IMR-90 (cell line): ENCODE data around the gene ARHGEF39. TPM values are rescaled to one million over a fixed set of nuclear protein-coding genes. Genes with fewer than 3 reads are reported as not detected.

Experiments
- ATAC-seq: fragments of 200-7000 bp; cut with Tn5 transposase; 2 replicates; pipeline ENCODE4 v1.9.1; 2020; ENCODE audit warnings: low read depth, mild to moderate bottlenecking, moderate library complexity
- BruUV-seq: library from RNA; stranded (reverse); fragments of 400-500 nt; replicated peaks from 2 replicates; lab custom pipeline; 2021; lab: Mats Ljungman, UMichigan
- CTCF ChIA-PET: fragments of 300-600 bp; formaldehyde crosslinking; extraction: SDS; loops from one replicate; lab custom pipeline; 2021; ENCODE audit warnings: antibody characterized with exemption; lab: Yijun Ruan, JAX
- POLR2A ChIA-PET: fragments of 300-600 bp; sonication (Branson Sonifier 250); formaldehyde crosslinking; loops from one replicate; lab custom pipeline; 2022; ENCODE audit warnings: antibody characterized with exemption; ENCODE audit not compliant: unreplicated experiment; lab: Charles Lee
- DNase-seq: peaks from one replicate; pipeline ENCODE4 v3.0.0; 2013
- H2AFZ ChIP-seq: replicated peaks from 2 replicates; pipeline ENCODE3; 2013; ENCODE audit warnings: low read length, mild to moderate bottlenecking; ENCODE audit not compliant: poor library complexity
- H2AK5ac ChIP-seq: 2 replicates; pipeline ENCODE4 v1.6.1; 2013; ENCODE audit warnings: low read depth, low read length, inconsistent platforms
- H2AK9ac ChIP-seq: replicated peaks from 2 replicates; pipeline ENCODE3; 2013; ENCODE audit warnings: mild to moderate bottlenecking, low read depth, low read length, moderate library complexity; ENCODE audit not compliant: poor library complexity
- H2BK120ac ChIP-seq: 2 replicates; pipeline ENCODE4 v1.6.1; 2013; ENCODE audit warnings: low read depth, low read length, inconsistent platforms
- H2BK15ac ChIP-seq: 3 replicates; pipeline ENCODE4 v1.6.1; 2013; ENCODE audit warnings: low read depth, low read length, inconsistent platforms
- H2BK20ac ChIP-seq: 2 replicates; pipeline ENCODE4 v1.6.1; 2013; ENCODE audit warnings: low read depth, mild to moderate bottlenecking, inconsistent platforms, low read length, moderate library complexity
- H2BK5ac ChIP-seq: 2 replicates; pipeline ENCODE4 v1.6.1; 2013; ENCODE audit warnings: mild to moderate bottlenecking, low read depth, low read length, inconsistent platforms; ENCODE audit not compliant: poor library complexity, severe bottlenecking
- H3K14ac ChIP-seq: replicated peaks from 2 replicates; pipeline ENCODE4 v1.6.1; 2013; ENCODE audit warnings: low read depth, low read length, inconsistent platforms
- H3K18ac ChIP-seq: 2 replicates; pipeline ENCODE4 v1.6.1; 2013; ENCODE audit warnings: low read depth, low read length, control low read depth
- H3K23ac ChIP-seq: 2 replicates; pipeline ENCODE4 v1.6.1; 2013; ENCODE audit warnings: low read depth, low read length, inconsistent platforms
- H3K27ac ChIP-seq: 2 replicates; pipeline ENCODE4 v1.5.1; 2013; ENCODE audit warnings: mild to moderate bottlenecking, control low read depth, low read length; ENCODE audit not compliant: insufficient read depth
- H3K27me3 ChIP-seq: 2 replicates; pipeline ENCODE4 v1.6.1; 2013; ENCODE audit warnings: low read length; ENCODE audit not compliant: control insufficient read depth, insufficient read depth
- H3K36me3 ChIP-seq: 2 replicates; pipeline ENCODE4 v1.6.1; 2013; ENCODE audit warnings: low read length, mixed read lengths; ENCODE audit not compliant: control insufficient read depth, insufficient read depth
- H3K4ac ChIP-seq: 2 replicates; pipeline ENCODE4 v1.6.1; 2013; ENCODE audit warnings: low read depth, low read length, inconsistent platforms
- H3K4me1 ChIP-seq: 2 replicates; pipeline ENCODE4 v1.6.1; 2013; ENCODE audit warnings: low read length, mixed read lengths; ENCODE audit not compliant: control insufficient read depth, insufficient read depth
- H3K4me2 ChIP-seq: 2 replicates; pipeline ENCODE4 v1.6.1; 2013; ENCODE audit warnings: low read depth, mild to moderate bottlenecking, control low read depth, low read length, moderate library complexity
- H3K4me3 ChIP-seq: 2 replicates; pipeline ENCODE4 v1.5.1; 2013; ENCODE audit warnings: low read depth, mild to moderate bottlenecking, control low read depth, low read length, moderate library complexity; ENCODE audit not compliant: insufficient read depth
- H3K56ac ChIP-seq: 2 replicates; pipeline ENCODE4 v1.6.1; 2013; ENCODE audit warnings: low read length, inconsistent platforms; ENCODE audit not compliant: insufficient read depth; ENCODE audit errors: extremely low read depth
- H3K79me1 ChIP-seq, 2 experiments: 2 replicates each; pipeline ENCODE4 v1.6.1; 2013; ENCODE audit warnings: low read length in 2 of 2, inconsistent platforms in 1 of 2, low read depth in 1 of 2
- H3K9ac ChIP-seq: 2 replicates; pipeline ENCODE4 v1.6.1; 2013; ENCODE audit warnings: low read depth, low read length, control low read depth
- H3K9me1 ChIP-seq: 2 replicates; pipeline ENCODE4 v1.6.1; 2013; ENCODE audit warnings: low read length, inconsistent platforms; ENCODE audit not compliant: insufficient read depth
- H3K9me3 ChIP-seq: 2 replicates; pipeline ENCODE4 v1.6.1; 2013; ENCODE audit warnings: low read length; ENCODE audit not compliant: control insufficient read depth, insufficient read depth
- H4K20me1 ChIP-seq: 2 replicates; pipeline ENCODE4 v1.6.1; 2013; ENCODE audit warnings: low read length, inconsistent platforms; ENCODE audit not compliant: insufficient read depth
- H4K5ac ChIP-seq: 2 replicates; pipeline ENCODE4 v1.6.1; 2013; ENCODE audit warnings: mild to moderate bottlenecking, low read depth, low read length, control low read depth
- H4K8ac ChIP-seq, 2 experiments: 2 replicates each; pipeline ENCODE4 v1.6.1; 2013; ENCODE audit warnings: low read depth in 2 of 2, low read length in 2 of 2, control low read depth in 1 of 2, inconsistent platforms in 1 of 2
- H4K91ac ChIP-seq: 2 replicates; pipeline ENCODE4 v1.6.1; 2013; ENCODE audit warnings: low read depth, low read length, inconsistent platforms; ENCODE audit not compliant: insufficient read depth
- BHLHE40 ChIP-seq: fragments of 150-350 bp; IDR thresholded peaks from 2 replicates; pipeline ENCODE4 v1.6.1; 2016; ENCODE audit warnings: mild to moderate bottlenecking, low read depth, low read length
- CTCF ChIP-seq: conservative IDR thresholded peaks from 2 replicates; pipeline ENCODE4 v1.5.1; 2012; ENCODE audit warnings: mild to moderate bottlenecking, low read depth, low read length, improper control_type of control experiment
- FOS ChIP-seq: fragments of 150-350 bp; IDR thresholded peaks from 2 replicates; pipeline ENCODE4 v1.6.1; 2016; ENCODE audit warnings: low read depth, low read length
- MAFK ChIP-seq: IDR thresholded peaks from 2 replicates; pipeline ENCODE4 v1.6.1; 2012; ENCODE audit warnings: low read depth, low read length, improper control_type of control experiment
- MXI1 ChIP-seq: IDR thresholded peaks from 2 replicates; pipeline ENCODE4 v1.6.1; 2012; ENCODE audit warnings: low read depth, mild to moderate bottlenecking, low read length, moderate library complexity, borderline replicate concordance
- NFE2L2 ChIP-seq: fragments of 150-350 bp; IDR thresholded peaks from 2 replicates; pipeline ENCODE4 v1.6.1; 2016; ENCODE audit warnings: low read depth, mild to moderate bottlenecking, low read length
- POLR2A ChIP-seq: IDR thresholded peaks from 2 replicates; pipeline ENCODE4 v1.6.1; 2012; ENCODE audit warnings: mild to moderate bottlenecking, low read depth, low read length
- RAD21 ChIP-seq: IDR thresholded peaks from 2 replicates; pipeline ENCODE4 v1.6.1; 2012; ENCODE audit warnings: low read length, improper control_type of control experiment
- RCOR1 ChIP-seq: IDR thresholded peaks from 2 replicates; pipeline ENCODE4 v1.6.1; 2012; ENCODE audit warnings: mild to moderate bottlenecking, low read length, improper control_type of control experiment; ENCODE audit not compliant: insufficient replicate concordance
- RFX5 ChIP-seq: IDR thresholded peaks from 2 replicates; pipeline ENCODE4 v1.8.0; 2012; ENCODE audit warnings: low read depth, mild to moderate bottlenecking, low read length, moderate library complexity
- WGBS, 2 experiments: methylation state at CpG; one replicate each; pipeline versions ENCODE4 v1.1.5 to v1.1.7; 2013; ENCODE audit warnings: missing lambda C conversion rate in 2 of 2; ENCODE audit not compliant: insufficient read length in 1 of 2; ENCODE audit errors: extremely low coverage in 2 of 2; 5-methylcytosine and 5-hydroxymethylcytosine counted together
- dilution Hi-C: fragments of 300-500 bp; cut with HindIII; formaldehyde crosslinking; loops from one replicate; pipeline ENCODE4 v1.14.3; 2018; ENCODE audit warnings: low sequenced_read_pairs; ENCODE audit not compliant: unreplicated experiment
- in situ Hi-C: fragments of 300-500 bp; cut with MboI; formaldehyde crosslinking; loops from 3 replicates; pipeline ENCODE4 v1.14.3; 2019; ENCODE audit warnings: low sequenced_read_pairs, inconsistent platforms, mixed read lengths
- intact Hi-C: fragments of 100-400 bp; cut with micrococcal nuclease; formaldehyde crosslinking; loops from 2 replicates; pipeline ENCODE4 v1.10.0; 2022
- polyA plus RNA-seq, 3 experiments: library from polyadenylated mRNA; depleted of rRNA; stranded (reverse); fragments of >200 nt; gene quantifications; 2 replicates each; pipeline ENCODE4 v1.2.3, GENCODE V29; 2012; ENCODE audit warnings: low replicate concordance in 1 of 3
- total RNA-seq: library from RNA; depleted of rRNA; stranded (reverse); fragments of >200 nt; gene quantifications from 2 replicates; pipeline ENCODE4 v1.2.3, GENCODE V29; 2012
- TF ChIP-seq, protein P1 (sequence below): fragments of 150-350 bp; IDR thresholded peaks from 2 replicates; pipeline ENCODE4 v1.6.1; 2016; ENCODE audit warnings: low read depth, mild to moderate bottlenecking, low read length, moderate library complexity, borderline replicate concordance

ARHGEF39 gene
- total and polyA plus RNA-seq, 2 of the 4 experiments (the other 2 are of a cell fraction), result 2.5 to 2.8 TPM

DNA sequence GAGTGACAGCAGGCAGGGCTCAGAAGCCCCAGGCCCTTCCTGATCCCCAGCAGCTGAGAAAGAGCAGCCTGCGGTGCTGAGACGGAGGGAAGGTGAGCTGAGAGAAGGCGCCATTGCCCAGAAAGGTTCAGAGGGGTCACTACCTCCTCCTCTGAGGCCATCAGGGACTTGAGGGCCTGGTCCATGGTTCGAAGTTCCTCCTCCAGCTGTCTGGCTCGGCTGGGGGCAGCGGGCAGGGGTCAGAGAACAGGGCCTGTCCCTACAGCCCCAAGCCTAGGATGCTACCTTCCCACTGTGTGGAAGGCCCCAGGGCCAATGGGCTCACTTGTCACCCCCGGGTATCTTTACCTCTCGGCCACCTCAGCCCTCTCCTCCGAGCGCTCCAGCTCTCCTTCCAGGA is 19.9 kb upstream of the ARHGEF39 start:
- no peak for DNase-seq
- Histone ChIP-seq H4K20me1 (peaks cover 98% of the 10 kb centered on the region), H3K9me1 (peaks cover 51% of the 10 kb centered on the region), H4K5ac (no peak overlapping the region), H3K4me3 (no peak overlapping the region), H3K9ac (peak overlapping the region; percentile 24; the same call in 1 of the 2 replicates), H4K91ac (no peak overlapping the region), H2BK20ac (no peak overlapping the region), H2AK9ac (peak overlapping the region; percentile 31), H2BK15ac (no peak overlapping the region), H3K79me1 (peaks cover 13 to 88% of the 10 kb centered on the region in 2 experiments), H3K9me3 (no peaks in the 10 kb centered on the region), H4K8ac (no peak overlapping the region), H3K23ac (no peak overlapping the region; the same call in 1 of the 2 replicates), H3K18ac (no peak overlapping the region), H3K27ac (peak overlapping the region; percentile 11; the same call in 1 of the 2 replicates), H3K36me3 (peaks cover 67% of the 10 kb centered on the region), H3K56ac (no peak overlapping the region), H3K14ac (peak overlapping the region; percentile 22; the same call in 1 of the 2 replicates), H2BK120ac (no peak overlapping the region), H3K4me1 (peaks cover 57% of the 10 kb centered on the region), H2AFZ (no peak overlapping the region), H2BK5ac (peak overlapping the region; percentile 25), H3K4ac (no peak overlapping the region), H3K4me2 (peak overlapping the region; percentile 14; the same call in 1 of the 2 replicates), H2AK5ac (no peak overlapping the region), H3K27me3 (no peaks in the 10 kb centered on the region)
- TF ChIP-seq MXI1 (no peak), BHLHE40 (no peak), RAD21 (no peak), CTCF (no peak), RCOR1 (no peak), POLR2A (no peak), FOS (no peak), MAFK (no peak), NFE2L2 (no peak), RFX5 (no peak)
- TF ChIP-seq, protein P1, sequence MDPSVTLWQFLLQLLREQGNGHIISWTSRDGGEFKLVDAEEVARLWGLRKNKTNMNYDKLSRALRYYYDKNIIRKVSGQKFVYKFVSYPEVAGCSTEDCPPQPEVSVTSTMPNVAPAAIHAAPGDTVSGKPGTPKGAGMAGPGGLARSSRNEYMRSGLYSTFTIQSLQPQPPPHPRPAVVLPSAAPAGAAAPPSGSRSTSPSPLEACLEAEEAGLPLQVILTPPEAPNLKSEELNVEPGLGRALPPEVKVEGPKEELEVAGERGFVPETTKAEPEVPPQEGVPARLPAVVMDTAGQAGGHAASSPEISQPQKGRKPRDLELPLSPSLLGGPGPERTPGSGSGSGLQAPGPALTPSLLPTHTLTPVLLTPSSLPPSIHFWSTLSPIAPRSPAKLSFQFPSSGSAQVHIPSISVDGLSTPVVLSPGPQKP, result no peak
- in situ Hi-C loops (no loop called here), dilution Hi-C loops (no loop called here), intact Hi-C loops (loop anchor here (10.0 kb wide), 1 partner anchor 80 kb away; the partner anchor contains the start of gene TESK1)
- BruUV-seq, result no TSS peak
- ChIA-PET POLR2A (interaction anchor here (2.8 to 3.8 kb wide), 2 partner anchors 15 to 24 kb away, joined by 11 to 14 read pairs; no protein-coding TSS in a partner anchor), CTCF (interaction anchor here (0.5 to 0.6 kb wide), 2 partner anchors 39 to 44 kb away, joined by 3 read pairs; no protein-coding TSS in a partner anchor)
- 100% methylated on average over 1 of the region's 10 CpGs; no CpG with 5 or more reads in 1 of the 2 experiments for WGBS, 2 experiments
- ATAC-seq, result no peak
